Measurements from ENCODE around the gene TXN. TPM values are rescaled to one million over a fixed set of nuclear protein-coding genes. Genes with fewer than 3 reads are reported as not detected.
A peak's percentile ranks its signal among the peaks of the same experiment; 100 is the strongest.

The TXN gene
- total RNA-seq, 1 donor from 2014 or later = 205 TPM

GRCh38 chr9:110290001-110290400, 33.7 kb upstream of the TXN start:
- H3K4me3 Mint-ChIP-seq = no peak overlapping the region
- no peak for TF ChIP-seq CTCF (conservative IDR thresholded peaks at IDR 0.05)
- H3K27ac Mint-ChIP-seq = no peak overlapping the region
- DNase-seq (ENCODE audit: extremely low spot score, unreplicated experiment) = no peak
- H3K36me3 Mint-ChIP-seq = no peaks in the 10 kb centered on the region
- no peaks in the 10 kb centered on the region for H3K4me1 Mint-ChIP-seq (ENCODE audit: unreplicated experiment)
- no peaks in the 10 kb centered on the region for H3K27me3 Mint-ChIP-seq
- H3K9me3 Mint-ChIP-seq = no peaks in the 10 kb centered on the region

- Mint-ChIP-seq H3K27ac (no peak overlapping the region), H3K4me3 (no peak overlapping the region), H3K27me3 (no peaks in the 10 kb centered on the region), H3K36me3 (no peaks in the 10 kb centered on the region), H3K9me3 (no peaks in the 10 kb centered on the region), H3K4me1 (ENCODE audit: unreplicated experiment) (peaks cover 8% of the 10 kb centered on the region)
- TF ChIP-seq CTCF (conservative IDR thresholded peaks at IDR 0.05) = no peak
- DNase-seq (ENCODE audit: extremely low spot score, unreplicated experiment) = no peak
These were observed 32.2 kb upstream of the TXN start for GRCh38 chr9:110288503-110288902.

- no peak for DNase-seq (ENCODE audit: extremely low spot score, unreplicated experiment)
- Mint-ChIP-seq H3K27ac (no peak overlapping the region), H3K4me1 (ENCODE audit: unreplicated experiment) (peaks cover 8% of the 10 kb centered on the region), H3K9me3 (no peaks in the 10 kb centered on the region), H3K27me3 (no peaks in the 10 kb centered on the region), H3K36me3 (no peaks in the 10 kb centered on the region), H3K4me3 (no peak overlapping the region)
- TF ChIP-seq CTCF (conservative IDR thresholded peaks at IDR 0.05) = no peak
These were observed 31.0 kb upstream of the TXN start for GRCh38 chr9:110287289-110287680.

- DNase-seq (ENCODE audit: extremely low spot score, unreplicated experiment) = no peak
- Mint-ChIP-seq H3K4me1 (ENCODE audit: unreplicated experiment) (peaks cover 8% of the 10 kb centered on the region), H3K9me3 (no peaks in the 10 kb centered on the region), H3K27me3 (no peaks in the 10 kb centered on the region), H3K36me3 (no peaks in the 10 kb centered on the region), H3K27ac (peak overlapping the region; percentile 50), H3K4me3 (peak overlapping the region; percentile 10)
- no peak for TF ChIP-seq CTCF (conservative IDR thresholded peaks at IDR 0.05)
These were observed 28.0 kb upstream of the TXN start for GRCh38 chr9:110284211-110284844.

GRCh38 chr9:110283751-110284150, 27.4 kb upstream of the TXN start:
- Mint-ChIP-seq H3K4me3 (peak overlapping the region; percentile 10), H3K9me3 (no peaks in the 10 kb centered on the region), H3K4me1 (ENCODE audit: unreplicated experiment) (peaks cover 8% of the 10 kb centered on the region), H3K27me3 (no peaks in the 10 kb centered on the region), H3K27ac (peak overlapping the region; percentile 50), H3K36me3 (no peaks in the 10 kb centered on the region)
- no peak for TF ChIP-seq CTCF (conservative IDR thresholded peaks at IDR 0.05)
- DNase-seq (ENCODE audit: extremely low spot score, unreplicated experiment) = no peak

- no peaks in the 10 kb centered on the region for H3K36me3 Mint-ChIP-seq
- H3K4me3 Mint-ChIP-seq = no peak overlapping the region
- no peaks in the 10 kb centered on the region for H3K27me3 Mint-ChIP-seq
These were observed 26.4 kb upstream of the TXN start for GRCh38 chr9:110282739-110283081.

More at GRCh38 chr9:110282739-110283081, 26.4 kb upstream of the TXN start:
- DNase-seq (ENCODE audit: extremely low spot score, unreplicated experiment) = no peak
- no peak for TF ChIP-seq CTCF (conservative IDR thresholded peaks at IDR 0.05)
- Mint-ChIP-seq H3K4me1 (ENCODE audit: unreplicated experiment) (peaks cover 8% of the 10 kb centered on the region), H3K27ac (no peak overlapping the region), H3K9me3 (no peaks in the 10 kb centered on the region)

Data from type B pancreatic cell (in vitro differentiated cells).